22Rv1 (cell line): ENCODE measurements around the gene PLAC1.

Source experiments
- CTCF ChIP-seq: fragments of 450-650 bp; IDR thresholded peaks from 2 replicates; pipeline ENCODE4 v1.5.1; 2017; ENCODE audit warnings: mild to moderate bottlenecking
- ZFX ChIP-seq: fragments of 450-650 bp; IDR thresholded peaks from 2 replicates; pipeline ENCODE4 v1.6.1; 2017; ENCODE audit warnings: antibody characterized with exemption, borderline replicate concordance

DNA sequence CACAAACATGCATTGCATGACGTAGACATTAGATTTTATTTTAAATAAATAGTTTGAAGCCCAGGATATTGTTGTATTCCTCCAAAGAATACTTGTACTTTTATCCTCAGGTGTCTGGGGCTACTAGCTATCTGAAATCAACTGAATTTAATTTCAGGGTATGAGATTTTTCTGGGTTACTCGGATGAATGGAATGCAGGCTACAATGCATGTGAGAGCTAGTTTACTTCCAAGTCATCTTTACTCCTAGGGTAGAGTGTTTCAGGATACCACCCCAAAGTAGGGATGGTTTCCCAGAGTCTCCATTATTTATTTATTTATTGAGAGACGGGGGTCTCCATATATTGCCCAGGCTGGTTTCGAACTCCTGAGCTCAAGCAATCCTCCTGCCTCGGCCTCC lies 131.9 kb downstream of the PLAC1 start:
- no peak for TF ChIP-seq CTCF
- no peak for TF ChIP-seq ZFX
